HEK293T (cell line): ENCODE measurements around the gene RUFY4.

Experiments used
- CTCF ChIA-PET: fragments of 350-600 bp; formaldehyde crosslinking; extraction: SDS; loops from one replicate; lab custom pipeline; 2021; ENCODE audit warnings: antibody characterized with exemption, inconsistent platforms; lab: Yijun Ruan, JAX
- POLR2A ChIA-PET: fragments of 350-600 bp; formaldehyde crosslinking; extraction: SDS; loops from one replicate; lab custom pipeline; 2020; ENCODE audit warnings: antibody characterized with exemption, inconsistent platforms; lab: Yijun Ruan, JAX
- DNase-seq: peaks from one replicate; pipeline ENCODE4 v3.0.0; 2012; ENCODE audit warnings: mixed read lengths; ENCODE audit errors: extremely low spot score
- ARNT ChIP-seq: fragments of 450-650 bp; IDR thresholded peaks from 2 replicates; pipeline ENCODE4 v1.6.1; 2017; ENCODE audit warnings: mild to moderate bottlenecking
- BHLHE40 ChIP-seq: fragments of 450-650 bp; IDR thresholded peaks from 2 replicates; pipeline ENCODE4 v1.6.1; 2016; ENCODE audit warnings: mild to moderate bottlenecking, moderate library complexity, borderline replicate concordance
- CTBP1 ChIP-seq: fragments of 450-650 bp; IDR thresholded peaks from 2 replicates; pipeline ENCODE4 v1.6.1; 2016; ENCODE audit warnings: borderline replicate concordance
- ELF4 ChIP-seq: fragments of 450-650 bp; IDR thresholded peaks from 2 replicates; pipeline ENCODE4 v1.6.1; 2017; ENCODE audit warnings: antibody characterized with exemption
- FOXA1 ChIP-seq: fragments of 450-650 bp; IDR thresholded peaks from 2 replicates; pipeline ENCODE4 v1.6.1; 2016; ENCODE audit warnings: mild to moderate bottlenecking
- FOXK2 ChIP-seq: fragments of 450-650 bp; IDR thresholded peaks from 2 replicates; pipeline ENCODE4 v1.6.1; 2016; ENCODE audit warnings: mild to moderate bottlenecking
- FOXM1 ChIP-seq: fragments of 450-650 bp; IDR thresholded peaks from 2 replicates; pipeline ENCODE4 v1.6.1; 2017; ENCODE audit warnings: mild to moderate bottlenecking, borderline replicate concordance
- HDGF ChIP-seq: fragments of 450-650 bp; IDR thresholded peaks from 2 replicates; pipeline ENCODE4 v1.6.1; 2017; ENCODE audit warnings: antibody characterized with exemption, borderline replicate concordance
- L3MBTL2 ChIP-seq: fragments of 450-650 bp; conservative IDR thresholded peaks from 2 replicates; pipeline ENCODE4 v1.6.1; 2016; ENCODE audit warnings: mild to moderate bottlenecking
- LEF1 ChIP-seq: fragments of 450-650 bp; IDR thresholded peaks from 2 replicates; pipeline ENCODE4 v1.6.1; 2017; ENCODE audit warnings: mild to moderate bottlenecking, borderline replicate concordance
- NFRKB ChIP-seq: fragments of 450-650 bp; IDR thresholded peaks from 2 replicates; pipeline ENCODE4 v1.6.1; 2016; ENCODE audit warnings: mild to moderate bottlenecking, moderate library complexity
- SP1 ChIP-seq: fragments of 450-650 bp; IDR thresholded peaks from 2 replicates; pipeline ENCODE4 v1.6.1; 2017
- SUZ12 ChIP-seq: fragments of 450-650 bp; IDR thresholded peaks from 2 replicates; pipeline ENCODE4 v1.6.1; 2016; ENCODE audit warnings: mild to moderate bottlenecking
- TARDBP ChIP-seq: fragments of 450-650 bp; IDR thresholded peaks from 2 replicates; pipeline ENCODE4 v1.6.1; 2016
- ZNF384 ChIP-seq: fragments of 450-650 bp; IDR thresholded peaks from 2 replicates; pipeline ENCODE4 v1.6.1; 2016
- TF ChIP-seq, protein P1 (sequence below): fragments of 450-650 bp; IDR thresholded peaks from 2 replicates; pipeline ENCODE4 v1.6.1; 2016

RUFY4 gene

DNA sequence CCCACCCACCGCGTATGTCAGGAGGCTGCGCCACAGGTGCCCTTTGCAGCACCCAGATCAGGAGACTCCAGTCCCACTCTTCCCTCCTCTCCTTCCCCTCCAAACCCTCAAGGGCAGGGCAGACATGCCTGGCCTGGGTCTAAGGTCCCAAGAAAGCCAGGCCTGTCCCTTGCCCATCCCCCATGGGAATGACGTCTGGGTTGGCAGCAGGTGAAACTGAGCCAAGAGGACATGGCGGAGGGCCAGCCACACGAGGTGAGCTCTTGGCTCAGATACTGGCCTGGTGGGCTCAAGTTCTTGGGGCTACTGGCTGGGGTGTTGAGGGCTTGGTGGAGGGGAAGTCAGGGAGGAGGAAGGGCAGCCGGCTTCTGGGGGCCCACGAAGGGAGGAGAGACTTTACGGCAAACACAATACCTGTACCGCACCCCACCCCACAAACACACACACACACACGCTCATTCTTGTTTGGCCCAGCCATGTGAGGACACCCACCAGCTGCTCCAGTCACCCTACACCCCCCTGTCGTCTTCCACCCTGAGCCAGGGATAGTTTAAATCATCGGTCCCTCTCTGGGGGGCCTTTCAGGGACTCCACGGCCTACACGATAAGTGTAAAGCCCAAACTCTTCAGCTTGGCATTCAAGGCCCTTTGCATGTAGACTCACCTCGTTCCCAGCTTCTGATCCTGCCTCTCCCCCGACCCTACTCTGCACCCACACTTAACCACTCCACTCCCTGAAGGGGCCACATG, 42.2 kb upstream of the RUFY4 start:
- ChIA-PET CTCF (no interaction called here), POLR2A (no interaction called here)
- no peak for DNase-seq
- TF ChIP-seq FOXK2 (no peak), SP1 (no peak), BHLHE40 (no peak), ELF4 (no peak), L3MBTL2 (no peak), TARDBP (no peak), ARNT (no peak), SUZ12 (no peak), LEF1 (no peak), FOXM1 (no peak), FOXA1 (no peak), ZNF384 (no peak), NFRKB (no peak), HDGF (no peak), CTBP1 (no peak)
- TF ChIP-seq, protein P1, sequence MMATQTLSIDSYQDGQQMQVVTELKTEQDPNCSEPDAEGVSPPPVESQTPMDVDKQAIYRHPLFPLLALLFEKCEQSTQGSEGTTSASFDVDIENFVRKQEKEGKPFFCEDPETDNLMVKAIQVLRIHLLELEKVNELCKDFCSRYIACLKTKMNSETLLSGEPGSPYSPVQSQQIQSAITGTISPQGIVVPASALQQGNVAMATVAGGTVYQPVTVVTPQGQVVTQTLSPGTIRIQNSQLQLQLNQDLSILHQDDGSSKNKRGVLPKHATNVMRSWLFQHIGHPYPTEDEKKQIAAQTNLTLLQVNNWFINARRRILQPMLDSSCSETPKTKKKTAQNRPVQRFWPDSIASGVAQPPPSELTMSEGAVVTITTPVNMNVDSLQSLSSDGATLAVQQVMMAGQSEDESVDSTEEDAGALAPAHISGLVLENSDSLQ: no peak

DNA sequence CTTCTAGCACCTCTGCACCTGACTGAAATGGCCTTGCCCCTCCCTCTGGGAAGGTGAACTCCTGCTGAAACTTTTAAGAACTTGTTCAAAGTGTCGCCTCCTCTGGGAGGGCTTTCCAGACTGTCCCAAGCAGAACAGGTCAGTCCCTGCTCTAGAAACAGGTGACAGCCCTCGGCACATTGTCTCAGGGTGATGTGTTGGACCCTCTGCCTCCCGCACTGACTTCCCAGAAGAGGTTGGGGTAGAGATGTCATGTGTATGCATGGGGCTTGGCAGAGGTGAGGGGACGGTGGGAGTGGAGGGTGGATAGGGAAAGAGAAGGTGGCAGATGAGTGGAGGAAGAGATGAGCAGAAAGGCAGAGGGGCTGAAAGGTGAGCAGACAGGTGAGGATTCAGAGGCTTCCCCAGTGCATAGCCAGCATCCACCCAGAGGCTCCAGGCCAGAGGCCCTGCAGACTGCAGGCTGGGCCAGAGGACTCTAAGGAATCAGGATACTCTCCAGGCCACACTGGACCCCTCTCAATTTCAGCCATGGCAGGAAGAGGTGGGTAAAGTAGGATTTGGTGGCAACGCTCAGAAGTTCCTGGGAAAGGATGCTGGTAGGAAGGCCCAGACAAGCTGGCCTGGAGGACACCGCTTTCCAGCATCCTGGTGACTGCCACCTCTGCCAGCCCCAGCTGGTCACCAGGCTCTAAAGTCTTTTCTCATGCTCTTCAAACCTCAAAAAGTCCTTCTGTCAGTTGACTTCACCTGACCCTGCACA, 41.4 kb upstream of the RUFY4 start:
- no peak for TF ChIP-seq ARNT
- DNase-seq: no peak
- CTCF ChIA-PET: no interaction called here
- POLR2A ChIA-PET: no interaction called here

- no peak for TF ChIP-seq L3MBTL2
- TF ChIP-seq NFRKB: no peak
- TF ChIP-seq FOXK2: no peak
- TF ChIP-seq ELF4: no peak
- TF ChIP-seq HDGF: no peak
- TF ChIP-seq LEF1: no peak
- TF ChIP-seq CTBP1: no peak
- no peak for TF ChIP-seq ARNT
- TF ChIP-seq FOXM1: no peak
- no peak for TF ChIP-seq TARDBP
- TF ChIP-seq SP1: no peak
- TF ChIP-seq, protein P1: no peak
- TF ChIP-seq ZNF384: no peak
- no peak for TF ChIP-seq BHLHE40
- TF ChIP-seq FOXA1: no peak
- no peak for TF ChIP-seq SUZ12
- ChIA-PET CTCF (no interaction called here), POLR2A (no interaction called here)
- no peak for DNase-seq
These were observed 40.9 kb upstream of the RUFY4 start for GRCh38 chr2:218028189-218028495.

DNA sequence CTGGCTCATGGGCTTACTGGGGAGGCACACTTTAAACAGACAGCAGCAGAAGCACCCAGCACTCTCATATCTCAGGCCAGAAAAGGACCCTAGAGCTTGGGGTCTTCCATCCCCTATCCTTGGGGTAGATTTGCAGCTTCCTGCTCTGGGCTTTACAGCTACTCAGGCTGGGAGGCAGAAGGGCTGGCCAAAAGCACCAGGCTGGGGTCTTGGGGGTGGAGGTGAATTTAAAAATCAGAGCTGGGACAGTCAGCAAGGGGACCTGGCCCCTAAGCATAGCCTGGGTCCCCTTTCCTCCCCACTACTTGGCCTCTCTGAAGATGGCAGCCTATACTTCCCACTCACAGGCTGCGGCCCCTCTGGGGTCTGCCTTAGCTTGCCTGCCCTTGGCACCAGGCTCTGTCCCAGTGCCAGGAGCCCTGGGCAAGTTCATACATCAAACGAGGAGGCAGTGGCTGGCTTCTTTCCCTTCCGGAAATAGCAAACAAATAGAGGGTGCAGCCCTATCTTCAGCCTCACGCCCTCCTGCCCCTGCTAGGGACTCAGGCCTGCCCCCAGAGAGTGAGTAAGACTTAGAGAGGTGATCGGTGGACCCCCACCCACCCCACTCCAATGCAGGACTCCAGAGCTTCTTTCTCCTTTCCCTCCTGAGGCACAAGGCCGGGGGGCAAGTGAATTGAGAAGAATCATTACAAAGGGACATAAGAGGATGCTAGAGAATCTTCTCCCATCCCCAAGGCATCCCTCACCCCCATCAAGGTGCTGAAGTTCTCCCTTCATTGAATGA, 40.3 kb upstream of the RUFY4 start:
- no peak for DNase-seq
- ChIA-PET CTCF (no interaction called here), POLR2A (no interaction called here)
- TF ChIP-seq FOXM1 (no peak), SP1 (no peak), ELF4 (no peak), FOXA1 (no peak), NFRKB (no peak), TARDBP (no peak), L3MBTL2 (no peak), LEF1 (no peak), ZNF384 (no peak), HDGF (no peak), FOXK2 (no peak), ARNT (no peak), CTBP1 (no peak), SUZ12 (no peak), BHLHE40 (no peak)
- TF ChIP-seq, protein P1: no peak

DNA sequence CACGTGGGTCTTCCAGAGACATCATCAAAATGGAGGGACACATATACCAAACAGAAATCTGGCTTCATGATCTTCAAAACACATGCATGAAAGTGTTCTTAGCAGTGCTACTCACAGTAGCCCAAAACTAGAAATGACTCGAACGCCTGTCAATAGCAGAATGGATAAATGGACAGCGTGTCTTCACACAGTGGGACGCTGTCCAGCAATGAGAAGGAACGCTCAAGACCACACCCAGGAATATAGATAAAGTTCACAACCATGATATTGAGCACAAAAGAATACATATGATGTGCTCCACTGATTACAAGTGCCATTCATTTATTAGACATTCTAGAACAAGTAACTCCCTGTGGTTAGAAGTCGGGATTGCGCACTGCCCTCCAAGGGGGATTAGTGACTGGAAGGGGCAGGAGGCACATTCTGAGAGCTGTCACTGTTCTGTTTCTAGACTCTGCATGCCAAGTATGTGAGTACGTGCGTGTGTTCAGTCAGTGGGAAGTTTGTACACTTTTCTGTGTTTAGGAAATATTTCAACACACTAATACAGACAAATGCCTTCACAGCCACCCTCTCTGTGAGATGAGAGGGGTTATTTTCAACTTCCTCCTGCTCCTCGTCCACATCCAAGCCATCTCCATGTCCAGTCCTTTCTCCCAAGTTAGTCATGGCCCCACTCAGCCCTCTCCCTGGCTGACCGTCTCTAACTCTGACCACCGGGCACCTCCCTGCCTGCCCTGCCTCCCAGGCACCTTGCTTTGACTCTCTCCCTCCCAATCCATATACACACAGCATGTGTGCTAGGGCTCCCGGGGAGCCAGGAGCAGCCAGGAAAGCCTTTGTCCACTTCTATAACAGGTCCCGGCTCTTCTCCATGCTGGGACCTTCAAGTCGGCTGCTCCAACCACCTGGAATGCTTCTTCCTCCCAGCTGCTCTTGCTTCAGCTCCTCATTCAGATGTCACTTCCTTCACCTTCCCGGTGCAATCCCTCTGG, 39.4 kb upstream of the RUFY4 start:
- no peak for DNase-seq
- POLR2A ChIA-PET: no interaction called here
- CTCF ChIA-PET: no interaction called here
- TF ChIP-seq FOXA1: no peak
- no peak for TF ChIP-seq SP1
- TF ChIP-seq FOXM1: no peak
- TF ChIP-seq BHLHE40: no peak
- no peak for TF ChIP-seq NFRKB
- no peak for TF ChIP-seq SUZ12
- no peak for TF ChIP-seq ELF4
